ENCODE results near the gene SIGLEC1.

The SIGLEC1 gene

DNA sequence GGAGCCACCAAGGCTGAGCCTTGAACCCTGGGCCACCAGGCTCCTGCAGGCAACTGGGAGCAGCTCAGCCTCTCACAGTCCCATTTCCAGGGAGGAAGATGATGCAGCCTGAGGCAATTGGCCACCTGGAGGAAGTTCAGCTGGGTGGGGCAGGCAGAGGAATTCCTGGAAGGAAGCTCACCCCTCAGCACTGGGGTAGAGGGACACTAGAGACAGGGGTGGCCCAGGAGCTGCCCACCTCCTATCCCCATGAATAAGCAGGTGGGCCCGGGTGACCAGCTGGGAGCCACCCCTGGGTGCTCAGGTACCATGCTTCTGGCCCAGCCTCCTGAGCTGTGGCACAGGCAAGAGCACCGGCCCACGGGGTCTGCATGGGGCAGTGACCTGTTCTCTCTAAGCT is 16.5 kb upstream of the SIGLEC1 start:
- no peak for DNase-seq (ENCODE audit: low read depth)

DNA sequence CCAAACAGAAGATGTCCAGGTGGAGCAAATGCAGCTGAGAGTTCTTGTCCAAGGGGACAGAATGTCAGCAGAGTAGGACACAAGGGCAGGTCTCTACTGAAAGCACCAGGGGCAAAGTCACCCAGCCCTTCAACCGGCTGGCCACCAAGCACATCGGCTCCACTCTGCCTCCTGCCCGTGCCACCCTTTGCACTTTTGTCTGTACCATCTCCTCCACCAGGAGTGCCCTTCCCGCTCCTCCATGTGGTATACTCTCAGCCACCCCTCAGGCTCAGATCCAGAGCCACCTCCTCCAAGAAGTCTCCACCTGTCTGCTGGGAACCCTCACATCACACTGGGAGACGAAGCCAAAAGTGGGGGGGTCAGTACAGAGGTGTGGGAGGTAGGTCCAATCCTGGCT is 16.0 kb upstream of the SIGLEC1 start:
- DNase-seq (ENCODE audit: low read depth) = no peak

DNA sequence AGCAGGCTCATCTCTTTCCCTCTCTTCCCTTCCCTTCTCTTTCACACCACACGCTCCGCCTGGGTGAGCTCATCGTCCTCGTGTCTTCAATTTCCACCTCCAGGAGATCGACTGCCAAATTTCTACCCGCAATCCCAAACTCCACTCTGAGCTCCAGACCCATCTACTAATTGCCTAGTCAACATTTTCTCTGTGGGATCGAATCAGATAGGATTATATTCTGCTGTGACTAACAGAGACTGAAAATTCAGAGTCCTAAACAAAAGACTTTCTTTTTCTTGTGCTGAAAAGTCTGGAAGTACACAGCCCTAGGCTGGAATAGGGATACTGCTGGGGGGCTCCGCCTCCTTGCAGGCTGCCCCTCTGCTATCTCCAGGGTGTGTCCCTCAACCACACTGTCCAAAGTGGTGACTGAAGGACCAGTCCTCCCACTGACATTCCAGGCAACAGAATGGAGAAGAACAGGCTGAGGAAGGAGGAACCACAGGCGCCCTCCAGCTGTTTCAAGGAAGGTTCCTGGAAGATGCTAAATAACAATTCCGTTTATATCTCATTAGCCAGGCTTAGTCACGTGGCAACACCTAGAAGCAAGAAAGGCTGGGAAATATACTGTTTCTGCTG is 15.1 kb upstream of the SIGLEC1 start:
- DNase-seq (ENCODE audit: low read depth) = no peak

DNA sequence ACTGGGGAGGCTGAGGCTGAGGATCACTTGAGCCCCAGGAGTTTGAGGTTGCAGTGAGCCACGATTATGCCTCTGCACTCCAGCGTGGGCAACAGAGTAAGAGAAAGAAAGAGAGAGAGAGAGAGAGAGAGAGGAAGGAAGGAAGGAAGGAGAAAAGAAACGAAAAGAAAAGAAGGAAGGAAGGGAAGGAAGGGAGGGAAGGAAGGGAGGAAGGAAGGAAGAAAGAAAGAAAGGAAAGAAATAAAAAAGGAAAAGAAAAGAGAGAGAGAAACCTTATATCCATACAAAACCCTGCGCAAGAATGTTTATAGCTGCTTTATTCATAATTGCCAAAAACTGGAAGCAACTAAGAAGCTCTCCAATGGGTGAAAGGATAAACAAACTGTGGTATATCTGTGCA is 12.0 kb upstream of the SIGLEC1 start:
- no peak for DNase-seq (ENCODE audit: low read depth)

DNA sequence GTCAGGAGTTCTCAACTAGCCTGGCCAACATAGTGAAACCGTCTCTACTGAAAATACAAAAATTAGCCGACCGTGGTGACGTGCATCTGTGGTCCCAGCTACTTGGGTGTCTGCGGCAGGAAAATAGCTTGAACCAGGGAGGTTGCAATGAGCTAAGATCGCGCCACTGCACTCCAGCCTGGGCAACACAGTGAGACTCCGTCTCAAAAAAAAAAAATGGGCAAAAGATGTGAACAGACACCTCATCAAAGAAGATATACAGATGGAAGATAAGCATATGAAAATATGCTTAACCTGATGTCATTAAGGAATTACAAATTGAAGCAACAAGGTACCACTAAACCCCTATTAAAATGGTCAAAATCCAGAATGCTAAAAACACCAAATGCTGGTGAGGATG is 10.9 kb upstream of the SIGLEC1 start:
- no peak for DNase-seq (ENCODE audit: low read depth)

DNA sequence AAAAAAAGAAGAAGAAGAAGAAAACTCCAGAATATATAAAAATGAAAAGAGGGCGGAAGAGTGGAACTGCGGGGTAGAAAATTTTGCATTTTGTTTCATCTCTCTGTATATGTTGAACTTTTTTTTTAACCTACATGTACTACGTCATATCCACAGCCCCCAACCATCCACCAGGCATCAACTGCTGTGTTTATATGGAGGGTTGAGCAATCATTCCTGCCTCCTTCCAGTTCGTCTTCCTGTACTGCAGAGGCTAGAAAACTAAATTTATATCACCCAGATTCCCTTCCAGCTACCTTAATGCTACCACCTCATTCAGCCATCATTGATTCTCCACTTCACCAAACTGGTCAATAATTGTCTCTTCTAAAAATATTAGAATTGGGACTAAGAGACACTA is 9.5 kb upstream of the SIGLEC1 start:
- peak; percentile 13 for DNase-seq (ENCODE audit: low read depth)

DNA sequence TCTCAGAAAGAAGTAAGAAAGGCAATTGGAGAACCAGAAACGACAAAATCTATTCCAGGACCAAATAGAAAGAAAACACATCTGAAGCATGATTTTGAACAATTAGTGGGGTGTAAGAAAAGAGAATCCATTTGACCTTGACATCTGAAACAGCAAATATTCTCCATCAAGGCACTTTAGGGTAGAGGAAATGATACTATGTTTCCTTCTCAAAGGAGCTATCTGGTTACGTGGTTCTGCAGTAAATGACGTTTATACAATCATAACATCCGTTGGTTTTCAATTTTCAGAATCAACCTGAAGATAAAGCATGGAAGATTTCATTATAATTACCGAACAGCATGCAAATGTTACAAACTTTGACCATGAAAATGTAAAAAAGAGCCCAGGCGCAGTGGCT is 8.2 kb upstream of the SIGLEC1 start:
- no peak for DNase-seq (ENCODE audit: low read depth)

DNA sequence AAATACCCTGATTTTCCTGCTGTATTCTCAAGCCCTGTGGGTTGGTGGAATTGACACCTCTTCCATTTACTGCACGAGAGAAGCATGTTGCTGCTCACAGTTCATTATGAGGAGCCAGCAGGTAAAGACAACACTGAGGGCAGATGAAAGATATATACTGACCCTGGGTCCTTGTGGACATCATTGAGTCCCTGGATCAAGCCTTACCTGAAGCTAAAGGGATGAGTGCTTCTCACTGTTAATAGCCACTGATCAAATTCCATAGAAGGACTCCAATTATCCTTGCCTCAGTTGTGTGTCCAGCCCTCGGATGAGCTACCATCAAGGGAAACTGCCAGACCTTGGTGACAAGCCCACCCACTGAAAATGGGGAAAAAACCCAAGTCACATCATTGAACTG is 7.7 kb upstream of the SIGLEC1 start:
- no peak for DNase-seq (ENCODE audit: low read depth)

DNA sequence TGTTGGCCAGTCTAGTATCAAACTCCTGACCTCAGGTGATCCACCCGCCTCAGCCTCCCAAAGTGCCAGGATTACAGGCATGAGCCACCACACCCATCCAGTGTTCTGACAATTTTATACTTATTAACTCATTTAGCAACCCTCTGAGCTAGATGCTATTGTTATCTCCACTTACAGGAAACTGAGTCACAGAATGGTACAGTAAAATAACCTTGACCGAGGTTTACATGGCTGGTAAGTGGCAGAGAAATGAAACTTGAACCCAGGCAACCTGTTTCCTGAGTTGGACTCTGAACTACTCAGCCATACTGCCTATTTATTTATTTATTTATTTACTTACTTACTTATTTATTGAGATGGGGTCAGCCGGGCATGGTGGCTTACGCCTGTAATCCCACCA is 6.6 kb upstream of the SIGLEC1 start:
- no peak for DNase-seq (ENCODE audit: low read depth)

DNA sequence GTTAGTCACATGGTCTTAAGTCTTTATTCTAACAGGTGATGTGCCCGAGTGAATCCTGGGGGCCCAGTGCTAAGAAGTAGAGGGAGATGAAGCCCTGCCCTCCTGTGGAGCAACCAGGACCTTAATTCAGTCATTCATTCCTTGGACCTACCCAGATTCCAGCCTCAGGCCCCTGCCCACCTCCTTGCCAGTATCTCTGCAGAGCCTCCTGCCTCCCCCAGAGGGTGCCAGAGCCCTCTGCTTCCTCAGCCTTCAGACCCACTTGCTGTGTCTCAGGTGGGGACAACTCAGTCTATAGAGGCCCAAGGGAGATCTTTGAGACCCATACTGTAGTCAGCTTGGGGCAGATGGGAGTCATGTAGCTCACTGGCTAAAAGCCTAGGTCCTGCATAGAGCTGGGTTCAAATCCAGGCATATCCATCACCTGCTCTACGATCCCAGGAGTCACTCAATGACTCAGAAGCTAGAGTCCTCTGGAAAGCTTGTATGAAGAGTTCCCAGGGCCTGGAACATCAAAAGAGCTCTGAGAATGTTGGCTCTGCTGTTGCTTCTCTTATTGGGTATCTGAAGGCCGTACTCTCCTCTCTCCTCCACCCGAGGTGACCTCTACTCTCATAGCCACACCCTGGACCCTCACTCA is 3.9 kb upstream of the SIGLEC1 start:
- DNase-seq (ENCODE audit: low read depth) = peak; percentile 42

DNA sequence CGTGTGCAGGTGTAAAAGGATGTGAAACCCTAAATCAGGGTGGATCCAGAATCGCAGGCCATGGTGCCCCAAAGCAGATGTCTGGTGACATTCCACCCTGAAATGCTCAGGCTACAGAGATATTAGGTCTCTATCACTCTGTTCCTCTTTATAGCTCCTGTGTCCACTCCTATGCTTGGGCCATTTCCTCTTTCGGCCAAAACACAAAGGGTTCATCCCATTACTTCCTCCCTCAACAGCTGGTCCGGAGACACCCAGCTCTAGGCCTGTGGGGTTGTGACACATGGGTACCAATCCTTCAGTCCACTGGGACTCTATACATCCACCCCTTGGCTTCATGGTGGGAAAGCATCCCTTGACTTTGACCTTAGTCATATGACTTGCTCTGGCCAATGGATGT is 1.7 kb upstream of the SIGLEC1 start:
- DNase-seq (ENCODE audit: low read depth) = no peak

DNA sequence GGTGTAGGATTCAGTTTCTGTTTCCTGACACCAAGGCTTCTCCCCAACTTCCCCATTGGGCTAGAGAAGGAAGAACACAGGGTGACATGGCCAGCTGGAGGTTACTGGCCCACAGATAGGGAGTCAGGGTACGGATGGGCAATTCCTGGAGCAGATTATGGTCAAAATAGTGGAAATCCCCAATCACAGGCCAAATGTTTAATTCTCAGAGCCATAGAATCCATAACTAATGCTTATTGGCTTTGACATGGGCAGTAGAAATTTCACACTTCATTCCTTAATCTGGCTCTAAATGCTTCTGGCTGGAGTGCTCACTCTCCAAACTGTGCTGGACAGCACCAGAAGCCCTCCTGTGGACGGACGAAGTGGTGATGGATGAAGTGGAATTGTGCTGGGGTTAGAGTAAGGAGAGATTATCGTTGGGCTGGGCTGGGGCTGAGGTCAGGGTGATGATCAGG is 887 bp downstream of the SIGLEC1 start:
- no peak for DNase-seq (ENCODE audit: low read depth)

DNA sequence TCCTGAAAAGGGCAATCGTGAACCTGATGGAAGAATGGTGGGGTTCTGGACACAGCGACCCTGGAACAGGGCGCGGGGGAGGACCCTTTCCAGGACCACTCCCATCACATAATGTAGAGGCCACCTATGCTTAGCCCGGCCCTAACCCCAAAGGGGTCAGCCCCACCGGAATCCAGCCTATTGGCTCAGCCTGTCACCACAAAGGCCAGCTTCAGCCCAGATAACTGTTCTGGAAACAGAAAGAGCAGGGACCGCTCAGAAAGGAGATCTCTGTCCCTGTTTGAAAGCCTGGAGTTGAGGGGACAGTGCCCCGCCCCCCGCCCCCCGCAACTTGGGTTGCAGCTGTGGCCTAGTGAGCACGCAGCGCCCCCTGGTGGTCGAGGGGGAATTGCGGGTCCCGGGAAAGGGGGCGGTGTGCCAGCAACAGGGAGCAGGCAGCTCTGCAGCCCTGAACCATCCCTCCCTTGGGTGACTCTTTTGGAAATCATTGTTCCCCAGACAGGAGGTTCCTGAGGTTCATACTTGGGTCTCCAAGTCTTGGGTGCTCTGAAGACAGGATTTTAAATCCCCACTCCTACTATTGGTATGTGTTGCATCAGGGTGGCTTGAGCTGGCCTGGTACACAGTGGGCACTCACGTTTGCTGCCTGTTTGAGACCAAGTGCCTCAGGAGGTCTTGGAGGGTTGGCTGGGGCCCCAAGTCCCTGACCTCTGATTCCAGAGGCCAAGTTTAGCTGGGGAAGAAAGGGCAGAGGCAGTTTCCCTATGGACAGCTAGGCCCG is 1.5 kb downstream of the SIGLEC1 start:
- peak; percentile 25 for DNase-seq (ENCODE audit: low read depth)

DNA sequence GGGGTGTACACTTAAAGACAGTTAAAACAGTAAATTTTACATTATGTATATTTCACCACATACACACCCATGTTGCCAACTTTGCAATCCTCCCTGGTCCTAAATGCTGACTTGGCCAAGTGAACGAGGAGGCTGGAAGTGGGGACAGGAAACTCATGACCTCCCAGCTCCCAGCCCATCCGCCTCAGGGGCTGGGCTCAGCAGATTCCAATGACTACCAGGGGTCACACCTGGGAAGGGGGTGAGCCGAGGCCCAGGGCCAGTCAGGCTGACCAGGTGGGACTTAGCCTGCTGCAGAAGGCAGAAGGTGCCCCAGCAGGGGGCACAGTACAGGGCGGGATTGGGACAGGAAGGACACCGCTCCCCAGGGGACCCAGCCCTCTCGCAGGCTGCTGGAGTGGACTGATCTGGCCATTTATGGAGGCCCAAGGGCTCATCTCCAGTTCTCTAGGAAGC is 2.4 kb downstream of the SIGLEC1 start:
- no peak for DNase-seq (ENCODE audit: low read depth)

DNA sequence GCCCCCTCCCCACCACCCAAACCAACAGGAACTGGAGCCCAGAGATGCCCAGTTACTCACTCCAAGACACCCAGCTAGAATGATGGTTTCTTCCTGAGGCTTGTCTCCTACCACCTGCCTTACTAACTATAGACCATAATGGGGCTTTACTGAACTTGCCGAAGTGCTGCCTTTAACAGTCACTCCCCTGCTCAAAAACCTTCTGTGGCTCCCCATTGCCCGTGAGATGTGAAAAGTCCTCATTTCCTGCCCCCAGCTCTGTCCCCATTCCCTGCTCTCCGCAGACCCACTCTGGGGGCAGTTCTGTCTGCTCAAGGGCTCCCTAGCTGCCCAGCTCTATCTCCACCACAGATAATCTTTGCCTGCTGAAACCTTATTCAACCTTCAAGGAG is 4.9 kb downstream of the SIGLEC1 start:
- no peak for DNase-seq (ENCODE audit: low read depth)

DNA sequence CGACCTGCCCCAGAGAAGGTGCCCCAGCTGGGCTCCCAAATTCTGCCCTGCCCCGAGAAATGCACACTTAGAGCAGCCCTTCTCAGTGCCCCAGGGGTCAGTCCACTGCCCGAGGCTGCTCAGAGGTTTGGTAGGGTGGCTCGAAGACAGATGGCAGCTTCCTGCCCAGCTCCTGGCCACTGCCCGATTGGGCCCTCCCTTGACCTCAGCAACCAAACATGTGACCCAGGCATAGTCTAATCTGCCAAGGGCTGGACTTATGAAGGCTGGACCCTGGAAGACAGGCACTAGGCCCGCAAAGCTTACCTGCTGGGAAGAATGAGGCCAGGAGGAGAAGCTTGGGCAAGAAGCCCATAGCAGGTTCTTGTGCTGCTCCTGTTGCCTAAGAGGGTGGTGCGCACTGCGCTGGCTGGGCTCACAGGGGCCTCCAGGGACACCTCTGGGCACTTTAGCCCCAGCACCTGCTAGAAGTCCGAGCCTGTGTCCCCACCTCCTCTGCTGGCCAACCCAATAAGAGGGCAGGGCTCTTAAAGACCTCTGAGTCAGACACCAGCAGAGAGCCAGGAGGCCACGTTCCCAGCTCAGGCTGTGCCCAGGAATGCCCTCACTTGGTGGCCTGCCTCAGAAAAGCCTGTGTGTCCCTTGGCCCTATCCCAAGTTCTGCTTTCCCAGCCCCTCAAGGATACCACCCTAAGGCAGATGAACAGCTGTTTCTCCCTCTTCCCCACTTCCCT is 5.5 kb downstream of the SIGLEC1 start:
- DNase-seq (ENCODE audit: low read depth) = peak; percentile 26

DNA sequence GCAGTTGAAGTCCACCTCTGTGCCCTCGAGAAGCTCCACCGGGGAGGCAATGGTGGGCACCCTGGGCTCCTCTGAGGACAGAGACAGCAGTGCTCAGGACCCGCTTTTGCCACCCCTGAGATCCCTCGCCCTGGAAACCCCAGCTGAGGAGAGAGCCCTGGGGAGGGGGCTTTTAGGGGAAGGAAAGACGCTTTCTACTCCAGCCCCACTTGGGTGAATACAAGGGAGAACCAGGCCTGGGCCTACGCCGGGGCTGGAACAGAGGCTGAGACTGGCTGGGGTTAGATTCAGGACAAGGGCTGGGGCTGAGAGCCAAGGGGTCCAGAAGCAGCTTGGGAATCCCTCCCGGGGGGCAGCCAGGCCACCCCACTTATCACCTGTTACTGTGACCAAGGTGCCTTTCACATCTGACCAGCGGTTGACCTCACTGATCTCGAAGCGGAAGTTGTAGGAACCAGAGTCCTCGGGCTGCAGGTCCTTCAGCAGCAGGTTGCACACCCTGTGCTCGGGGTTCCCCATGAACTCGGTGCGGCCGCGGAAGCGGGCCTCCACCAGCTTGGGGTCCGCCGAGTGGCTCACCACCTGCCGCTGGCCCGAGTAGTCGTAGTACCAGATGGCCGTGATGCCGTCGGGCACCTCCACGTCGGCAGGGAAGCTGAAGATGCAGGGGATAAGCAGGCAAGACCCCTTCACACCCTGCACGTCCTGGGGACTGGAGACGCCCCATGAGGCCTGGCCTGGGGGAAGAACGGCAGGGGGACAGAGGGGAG is 6.2 kb downstream of the SIGLEC1 start:
- no peak for DNase-seq (ENCODE audit: low read depth)

DNA sequence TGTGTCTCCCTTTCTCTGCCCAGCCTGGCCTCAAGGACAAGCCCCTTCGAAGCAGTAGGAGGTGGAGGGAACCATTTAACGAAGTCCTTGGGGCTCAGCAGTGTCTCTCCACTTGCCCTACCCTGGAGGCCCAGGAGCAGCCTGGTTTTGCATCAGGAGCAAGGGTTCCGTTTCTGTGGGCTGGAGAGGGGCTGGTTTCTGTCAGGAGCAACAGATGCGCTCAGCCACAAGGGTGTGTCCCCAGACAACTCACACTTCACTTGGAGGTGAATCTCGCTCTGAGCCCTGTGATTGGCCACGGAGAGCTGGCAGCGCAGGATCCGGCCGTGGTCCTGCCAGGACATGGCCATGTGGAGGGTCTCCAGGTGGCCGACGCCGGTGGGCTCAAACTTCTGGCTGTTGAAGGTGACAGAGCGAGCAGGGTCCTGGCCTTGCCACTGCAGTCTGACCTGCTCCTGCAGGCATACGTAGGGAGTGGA is 6.9 kb downstream of the SIGLEC1 start:
- no peak for DNase-seq (ENCODE audit: low read depth)

DNA sequence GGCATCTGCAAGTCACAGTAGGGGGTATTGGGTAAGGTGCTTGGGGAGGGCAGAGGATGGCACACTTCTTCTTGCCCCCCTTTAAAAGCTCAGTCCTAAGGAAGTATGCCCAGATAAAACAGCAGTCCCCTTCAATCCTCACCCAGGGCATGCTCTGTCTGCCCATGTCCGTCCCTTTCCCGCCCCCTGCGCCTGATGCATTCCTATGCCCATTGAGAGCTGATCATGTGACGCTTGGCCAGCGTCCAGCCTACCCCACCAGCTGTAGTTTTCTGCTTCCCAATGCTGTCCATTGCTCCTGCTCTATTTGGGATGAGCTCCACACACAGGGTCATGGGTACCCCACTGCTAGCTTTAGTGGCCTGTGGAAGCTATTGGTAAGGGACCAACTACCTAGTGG is 8.3 kb downstream of the SIGLEC1 start:
- DNase-seq (ENCODE audit: low read depth) = no peak

DNA sequence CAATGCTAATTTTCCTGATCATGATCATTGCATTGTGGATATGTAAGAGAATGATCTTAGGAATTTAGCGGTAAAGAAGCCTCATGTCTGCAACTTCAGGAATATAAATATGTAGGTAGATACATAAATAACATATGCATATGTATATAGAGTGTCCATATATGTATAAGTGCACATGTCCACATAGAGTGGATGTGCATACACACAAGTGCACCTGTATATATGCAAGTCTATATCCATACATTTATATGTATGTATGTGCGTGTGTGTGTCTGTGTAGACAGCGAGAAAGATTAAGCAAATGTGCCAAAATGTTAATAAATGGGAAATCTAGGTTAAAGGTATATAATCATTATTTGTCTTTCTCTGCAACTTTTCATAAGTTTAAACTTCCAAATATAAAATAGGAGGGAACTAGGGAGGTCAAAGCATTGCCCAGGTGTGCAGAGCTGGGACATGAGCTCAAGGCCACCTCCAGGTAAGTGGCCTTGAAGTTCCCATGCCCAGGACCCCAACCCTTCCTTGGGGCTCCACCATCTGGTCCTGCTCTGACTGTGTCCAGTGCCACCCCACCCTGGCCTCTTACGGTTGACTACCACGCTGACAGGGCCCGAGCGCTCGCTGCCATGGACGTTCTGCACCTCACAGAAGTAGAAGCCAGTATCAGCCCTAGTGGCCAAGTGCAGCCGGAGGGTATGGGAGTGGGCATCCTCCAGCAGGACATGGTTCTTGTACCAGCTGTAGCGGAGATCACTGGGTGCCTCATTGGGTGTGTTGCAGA is 9.6 kb downstream of the SIGLEC1 start:
- DNase-seq (ENCODE audit: low read depth) = no peak

All from iris pigment epithelial cell (primary cell).